Kidney epithelial cell (primary cell): ENCODE measurements around the gene PHACTR3. TPM values are rescaled to one million over a fixed set of nuclear protein-coding genes. Genes with fewer than 3 reads are reported as not detected.

Experiments used
- DNase-seq: peaks from one replicate; pipeline ENCODE4 v3.0.0-alpha.2; 2010; ENCODE audit warnings: low read depth
- H3K27me3 ChIP-seq: 2 replicates; pipeline ENCODE4 v1.6.0; 2011; ENCODE audit warnings: low read length; ENCODE audit not compliant: control insufficient read depth, insufficient read depth
- H3K36me3 ChIP-seq: 2 replicates; pipeline ENCODE4 v1.5.1; 2011; ENCODE audit warnings: low read length; ENCODE audit not compliant: control insufficient read depth, insufficient read depth
- H3K4me3 ChIP-seq: 2 replicates; pipeline ENCODE4 v1.5.1; 2011; ENCODE audit warnings: low read depth, mild to moderate bottlenecking, control low read depth, low read length
- total RNA-seq: library from RNA; depleted of rRNA; stranded (reverse); fragments of >200 nt; gene quantifications from 2 replicates; pipeline ENCODE4 v1.2.3, GENCODE V29; 2015
- TF ChIP-seq, protein P1 (sequence below): IDR thresholded peaks from 2 replicates; pipeline ENCODE4 v1.5.1; 2011; ENCODE audit warnings: mild to moderate bottlenecking, moderate library complexity, low read length, control low read depth, inconsistent platforms; ENCODE audit not compliant: insufficient read depth, poor library complexity, severe bottlenecking

The PHACTR3 gene
- total RNA-seq, 1 donor from 2014 or later, result not detected

DNA sequence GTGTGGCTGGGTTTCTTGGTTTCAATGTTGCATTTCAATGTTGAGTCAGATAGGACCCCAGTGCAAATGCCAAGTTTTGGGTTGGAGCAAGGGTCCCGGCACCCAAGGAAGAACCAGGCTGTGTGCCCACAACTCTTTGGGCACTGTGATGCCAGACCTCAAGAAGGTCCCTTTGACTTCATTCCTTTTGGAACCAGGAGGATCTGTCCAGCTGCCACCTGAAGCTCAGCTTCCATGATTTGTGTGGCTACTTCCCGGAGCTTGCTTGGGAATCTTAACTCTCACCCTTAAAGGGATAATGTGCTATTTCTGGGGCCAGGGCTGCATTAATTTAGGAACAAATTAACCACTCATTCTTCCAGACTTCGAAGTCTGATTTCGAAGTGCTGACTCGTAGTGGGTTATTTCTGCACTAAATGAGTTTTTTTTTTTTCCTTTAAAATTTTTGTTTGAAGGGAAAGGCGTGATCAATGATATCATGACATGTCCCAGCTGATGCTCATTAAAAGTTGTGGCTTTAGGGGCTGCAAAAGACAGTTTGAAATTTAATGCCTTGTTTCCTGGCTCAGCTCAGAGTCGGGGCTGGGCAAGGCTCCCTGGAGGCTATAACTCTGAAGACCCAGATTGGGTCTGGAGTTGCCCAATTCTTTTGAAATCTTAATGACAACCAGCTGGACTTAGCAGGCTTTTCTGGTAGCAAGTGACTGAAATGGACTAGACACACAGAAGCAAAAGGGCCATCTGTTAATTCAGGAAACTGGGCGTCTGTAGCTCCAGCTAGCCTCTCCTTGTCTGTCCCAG, 24.0 kb upstream of the PHACTR3 start:
- Histone ChIP-seq H3K27me3 (peaks cover 35% of the 10 kb centered on the region), H3K36me3 (no peaks in the 10 kb centered on the region), H3K4me3 (no peak overlapping the region)
- no peak for DNase-seq
- TF ChIP-seq, protein P1, sequence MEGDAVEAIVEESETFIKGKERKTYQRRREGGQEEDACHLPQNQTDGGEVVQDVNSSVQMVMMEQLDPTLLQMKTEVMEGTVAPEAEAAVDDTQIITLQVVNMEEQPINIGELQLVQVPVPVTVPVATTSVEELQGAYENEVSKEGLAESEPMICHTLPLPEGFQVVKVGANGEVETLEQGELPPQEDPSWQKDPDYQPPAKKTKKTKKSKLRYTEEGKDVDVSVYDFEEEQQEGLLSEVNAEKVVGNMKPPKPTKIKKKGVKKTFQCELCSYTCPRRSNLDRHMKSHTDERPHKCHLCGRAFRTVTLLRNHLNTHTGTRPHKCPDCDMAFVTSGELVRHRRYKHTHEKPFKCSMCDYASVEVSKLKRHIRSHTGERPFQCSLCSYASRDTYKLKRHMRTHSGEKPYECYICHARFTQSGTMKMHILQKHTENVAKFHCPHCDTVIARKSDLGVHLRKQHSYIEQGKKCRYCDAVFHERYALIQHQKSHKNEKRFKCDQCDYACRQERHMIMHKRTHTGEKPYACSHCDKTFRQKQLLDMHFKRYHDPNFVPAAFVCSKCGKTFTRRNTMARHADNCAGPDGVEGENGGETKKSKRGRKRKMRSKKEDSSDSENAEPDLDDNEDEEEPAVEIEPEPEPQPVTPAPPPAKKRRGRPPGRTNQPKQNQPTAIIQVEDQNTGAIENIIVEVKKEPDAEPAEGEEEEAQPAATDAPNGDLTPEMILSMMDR, result no peak

DNA sequence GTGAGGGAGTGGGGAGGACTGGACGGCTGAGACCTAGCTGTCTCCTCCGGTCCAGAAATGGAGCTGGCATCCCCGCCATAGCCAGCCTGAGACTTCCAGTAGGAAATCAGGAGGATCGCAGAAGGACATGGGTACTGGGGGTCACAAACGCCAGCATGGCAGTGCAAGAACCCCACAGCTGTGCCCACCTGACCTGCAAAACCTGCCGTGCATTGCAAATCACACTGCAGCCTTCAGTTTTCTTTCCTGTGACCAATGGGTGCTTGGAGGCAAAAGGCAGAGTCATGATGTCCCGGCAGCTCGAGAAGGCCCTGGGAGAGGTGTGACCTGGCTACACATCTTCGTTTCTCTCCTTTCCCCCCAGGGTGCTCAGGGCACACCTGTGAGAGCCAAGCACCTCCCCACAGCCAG, 23.3 kb upstream of the PHACTR3 start:
- H3K36me3 ChIP-seq, result no peaks in the 10 kb centered on the region
- TF ChIP-seq, protein P1, result no peak
- no peak overlapping the region for H3K4me3 ChIP-seq
- no peak for DNase-seq
- H3K27me3 ChIP-seq, result peaks cover 29% of the 10 kb centered on the region

DNA sequence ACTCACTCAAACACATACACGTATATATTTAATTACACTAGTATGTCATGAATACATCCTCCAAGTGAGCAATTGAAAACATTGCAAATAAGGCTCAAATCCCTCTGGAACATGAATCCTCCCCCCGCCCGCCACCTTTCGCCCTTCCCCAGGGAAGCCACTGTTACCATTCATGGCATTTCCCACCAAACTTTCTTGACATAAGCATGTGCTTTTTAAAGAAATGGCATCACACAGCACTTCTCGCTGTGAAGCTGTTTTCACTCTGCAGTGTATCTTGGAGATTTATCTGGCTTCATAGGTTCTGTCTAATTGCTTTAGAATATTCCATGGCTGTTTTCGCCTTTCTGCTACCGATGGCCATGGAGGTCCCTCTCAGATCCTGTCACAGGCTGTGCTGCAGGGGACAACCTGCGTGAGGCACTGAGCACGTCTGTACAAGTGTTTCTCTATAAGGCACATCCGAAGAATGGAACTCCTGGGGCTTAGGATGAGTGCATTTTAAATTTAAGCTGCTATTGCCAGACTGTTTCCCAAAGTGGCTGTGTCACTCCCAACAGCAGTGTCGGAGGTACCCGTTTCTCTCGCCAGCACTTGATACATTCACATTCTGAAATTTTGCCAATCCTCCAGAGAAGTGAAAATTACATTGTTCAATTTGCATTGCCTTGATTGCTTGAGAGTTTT, 22.2 kb upstream of the PHACTR3 start:
- peaks cover 19% of the 10 kb centered on the region for H3K27me3 ChIP-seq
- DNase-seq, result no peak
- TF ChIP-seq, protein P1, result no peak
- H3K36me3 ChIP-seq, result no peaks in the 10 kb centered on the region
- H3K4me3 ChIP-seq, result no peak overlapping the region

DNA sequence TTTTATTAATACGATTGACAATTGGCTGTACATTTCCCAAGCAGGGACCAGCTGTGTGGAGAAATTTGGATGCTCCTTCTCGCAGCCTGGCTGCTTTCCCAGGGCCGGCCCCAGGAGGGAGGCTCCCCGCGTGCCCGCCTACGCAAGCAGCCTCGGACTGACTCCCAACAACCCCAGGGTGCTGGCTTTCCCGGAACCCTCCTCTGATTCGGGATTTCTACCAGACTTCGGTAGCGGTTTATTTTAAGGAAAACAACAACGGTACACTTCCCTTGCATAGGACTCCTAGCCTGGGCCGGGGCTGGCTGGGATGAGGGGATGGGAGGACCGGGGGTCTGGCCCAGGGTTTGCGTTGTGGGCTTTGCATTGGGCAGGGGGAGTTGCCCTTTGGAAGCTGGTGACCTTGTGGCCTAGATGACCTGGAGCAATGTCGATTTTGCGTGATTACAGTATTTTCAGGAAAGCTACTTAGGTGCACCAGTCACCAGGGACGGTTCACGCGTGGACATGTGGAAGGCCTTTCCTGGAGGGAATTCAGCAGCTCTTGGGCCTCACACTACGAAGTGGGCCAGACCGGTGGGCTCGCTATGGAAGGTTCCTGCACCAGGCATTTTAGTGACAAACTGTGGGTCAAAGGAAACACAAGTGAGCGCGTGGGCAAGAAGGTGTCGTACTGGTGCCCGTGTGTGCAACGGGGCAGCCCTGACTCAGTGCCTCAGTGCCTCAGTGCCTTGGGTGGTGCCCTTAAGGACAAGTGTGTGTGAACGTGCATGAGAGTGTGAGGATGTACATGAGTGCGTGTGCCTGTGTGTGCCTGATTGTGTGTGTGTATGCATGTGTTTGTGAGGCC, 20.7 kb upstream of the PHACTR3 start:
- no peaks in the 10 kb centered on the region for H3K36me3 ChIP-seq
- H3K27me3 ChIP-seq, result peaks cover 7% of the 10 kb centered on the region
- DNase-seq, result no peak
- no peak overlapping the region for H3K4me3 ChIP-seq
- TF ChIP-seq, protein P1, result no peak

DNA sequence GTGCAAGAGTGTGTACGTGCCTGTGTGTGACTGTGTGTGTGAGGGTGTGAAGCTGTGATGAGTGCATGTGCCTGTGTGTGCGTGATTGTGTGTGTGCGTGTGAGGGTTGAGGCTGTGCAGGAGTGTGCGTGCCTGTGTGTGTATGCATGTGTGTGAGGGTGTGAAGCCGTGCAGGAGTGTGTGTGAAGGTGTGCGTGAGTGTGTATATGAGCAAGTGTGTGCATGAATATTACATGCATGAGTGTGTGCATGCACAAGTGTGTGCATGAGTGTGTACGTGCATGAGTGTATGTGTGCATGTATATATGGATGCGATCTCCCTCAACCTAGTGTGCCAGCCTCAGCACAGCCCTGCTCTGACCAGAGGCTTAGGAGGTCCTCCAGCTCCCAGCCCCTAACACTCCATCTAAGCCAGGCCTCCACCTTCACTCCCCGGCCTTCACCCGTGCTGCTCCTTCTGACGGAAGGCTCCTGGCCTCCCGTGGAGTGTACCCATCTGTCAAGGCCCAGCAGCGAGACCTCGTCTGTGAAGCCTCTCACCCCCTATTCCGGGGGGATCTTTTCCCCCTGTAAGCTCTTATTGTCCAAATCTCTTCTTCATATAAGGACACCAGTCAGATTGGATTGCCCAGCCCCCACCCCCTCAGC, 19.9 kb upstream of the PHACTR3 start:
- TF ChIP-seq, protein P1, result no peak
- H3K36me3 ChIP-seq, result no peaks in the 10 kb centered on the region
- no peak overlapping the region for H3K4me3 ChIP-seq
- DNase-seq, result no peak
- peaks cover 4% of the 10 kb centered on the region for H3K27me3 ChIP-seq
